Measurements from ENCODE around the gene RANGRF.

- TF ChIP-seq CTCF (IDR thresholded peaks at IDR 0.05; ENCODE audit: borderline replicate concordance, extremely low read depth, low read length, poor library complexity, severe bottlenecking) (no peak), EZH2 (IDR thresholded peaks at IDR 0.05; ENCODE audit: borderline replicate concordance, low read depth, low read length, severe bottlenecking) (no peak)
Measured at GRCh38 chr17:8256691-8257090, 31.8 kb upstream of the RANGRF start.
